SH-SY5Y (cell line): Measurements from ENCODE around the gene PZP.

ENCODE experiments used
- GATA2 ChIP-seq: IDR thresholded peaks from 2 replicates; pipeline ENCODE4 v1.6.1; 2011; ENCODE audit warnings: mild to moderate bottlenecking, low read depth, low read length
- GATA3 ChIP-seq: IDR thresholded peaks from 2 replicates; pipeline ENCODE4 v1.6.1; 2011; ENCODE audit warnings: low read depth, mild to moderate bottlenecking, low read length, moderate library complexity

GRCh38 chr12:9248435-9248834 lies 40.2 kb upstream of the PZP start:
- TF ChIP-seq GATA2 (no peak), GATA3 (no peak)
